ENCODE measurements around the gene ACAD8.
"Not testable (repeated sequence)": the region's sequence is repeated elsewhere in the genome, so short reads cannot be mapped to it uniquely, and the experiment has no call there.

The ACAD8 gene

DNA sequence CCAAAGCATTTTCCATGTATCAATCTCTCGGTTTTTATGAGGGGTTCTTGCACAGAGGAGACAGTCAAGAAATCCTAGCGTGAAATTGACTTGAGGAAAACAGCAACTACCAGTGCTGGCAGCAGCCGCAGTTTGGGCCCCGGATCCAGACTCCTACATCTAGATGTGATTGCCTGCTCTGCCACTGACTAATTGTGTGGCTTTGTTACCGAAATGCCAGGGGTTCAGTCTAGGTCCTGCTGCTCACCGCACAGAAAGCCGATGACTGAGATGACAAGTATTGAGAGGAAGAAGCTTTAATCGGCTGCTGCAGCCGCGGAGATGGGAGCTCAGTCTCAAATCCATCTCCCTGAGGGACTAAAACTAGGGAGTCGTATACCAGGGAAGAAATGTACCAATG is 14.6 kb downstream of the ACAD8 start:
- no peak for ATAC-seq

DNA sequence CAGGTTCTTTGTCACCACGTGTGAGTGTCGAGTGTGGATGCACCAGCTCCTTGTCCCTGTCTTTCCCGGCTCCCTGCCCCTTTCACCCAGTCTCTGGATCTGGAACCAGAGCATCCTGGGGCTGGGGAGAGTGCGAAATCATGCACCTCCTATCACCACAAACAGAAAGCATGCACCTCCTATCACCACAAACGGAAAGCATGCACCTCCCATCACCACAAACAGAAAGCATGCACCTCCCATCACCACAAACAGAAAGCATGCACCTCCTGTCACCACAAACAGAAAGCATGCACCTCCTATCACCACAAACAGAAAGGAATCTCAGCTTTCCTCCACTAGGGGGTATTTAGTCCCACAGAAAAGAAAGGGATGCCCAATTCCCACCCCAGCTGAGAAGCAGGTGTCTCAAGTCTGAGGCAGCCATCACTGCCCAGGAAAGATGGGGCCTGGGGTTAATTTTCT is 16.9 kb downstream of the ACAD8 start:
- ATAC-seq: no peak

DNA sequence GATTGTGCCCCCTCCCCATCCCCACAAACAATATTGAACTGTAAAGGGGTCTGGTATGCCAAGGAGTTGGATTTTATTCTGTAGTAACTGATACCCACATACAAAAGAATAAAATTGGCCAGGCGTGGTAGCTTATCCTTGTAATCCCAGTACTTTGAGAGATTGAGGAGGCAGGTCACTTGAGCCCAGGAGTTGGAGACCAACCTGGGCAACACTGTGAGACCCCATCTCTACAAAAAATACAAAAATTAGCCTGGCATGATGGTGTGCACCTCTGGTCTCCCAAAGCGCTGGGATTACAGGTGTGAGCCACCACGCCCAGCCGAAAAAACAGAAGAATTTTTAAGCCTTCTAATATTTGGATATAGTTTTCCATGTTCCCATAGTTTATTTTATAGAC is 18.6 kb downstream of the ACAD8 start:
- no peak for ATAC-seq

DNA sequence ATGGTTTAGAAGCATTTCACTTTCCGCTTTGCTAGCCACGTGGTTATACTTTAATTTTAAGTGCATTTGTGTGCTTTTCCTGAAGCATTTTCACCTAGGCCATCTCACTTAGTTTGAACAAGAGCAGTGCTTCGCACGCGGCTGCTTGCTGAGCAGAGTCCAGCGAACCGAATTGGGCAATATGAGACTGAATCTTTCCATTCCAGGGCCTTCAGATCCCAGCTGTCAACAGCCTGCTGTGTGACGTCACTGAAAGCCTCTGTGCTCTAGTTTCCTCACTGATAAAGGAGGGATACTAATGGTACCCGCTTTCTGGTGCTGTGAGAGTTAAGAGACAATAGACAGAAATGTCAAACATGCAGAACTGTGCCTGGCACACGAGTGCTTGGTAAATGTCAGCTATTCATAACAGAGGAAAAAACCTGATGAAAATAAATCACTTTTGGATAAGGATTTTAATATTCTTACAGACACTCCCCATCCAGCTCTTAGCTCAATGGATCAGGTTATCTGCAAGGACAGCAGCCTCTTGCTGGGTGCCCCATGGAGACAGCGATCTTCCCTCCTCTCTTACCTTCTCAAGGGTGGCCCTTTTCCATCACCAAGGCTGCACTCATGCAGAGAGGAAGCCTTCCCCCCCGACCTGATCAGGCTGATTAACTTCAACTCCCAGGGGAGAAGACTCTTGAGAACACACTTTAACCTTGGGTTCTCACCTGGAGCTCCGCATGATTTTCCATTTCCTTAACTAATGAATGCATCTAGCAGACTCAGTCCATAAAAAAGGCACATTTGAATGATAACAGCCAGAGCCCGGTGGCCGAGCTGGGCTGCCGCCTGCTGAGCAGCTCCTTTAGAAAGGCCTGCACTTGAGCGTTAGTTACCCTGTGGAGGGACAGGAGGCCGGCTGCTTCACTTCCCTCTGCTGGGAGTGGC is 19.3 kb downstream of the ACAD8 start:
- ATAC-seq: no peak

DNA sequence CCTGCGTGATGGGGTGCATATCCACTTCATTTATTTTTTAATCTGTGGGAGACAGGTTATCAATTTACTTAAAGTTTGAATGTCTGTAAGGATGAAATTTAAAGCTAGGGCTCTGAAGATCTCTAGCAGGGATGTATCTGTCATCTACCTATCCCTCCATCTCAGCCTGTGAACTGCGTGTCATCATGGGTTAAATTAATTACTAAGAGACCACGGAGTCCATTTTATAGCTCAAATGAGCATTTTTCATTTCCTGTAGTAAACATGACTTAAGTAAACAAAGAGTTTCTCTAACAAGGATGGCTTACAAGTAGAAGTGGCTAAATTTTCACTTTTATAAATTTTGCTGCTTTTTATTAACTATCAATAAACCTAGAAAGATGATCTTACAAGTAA is 19.9 kb downstream of the ACAD8 start:
- ATAC-seq: no peak

DNA sequence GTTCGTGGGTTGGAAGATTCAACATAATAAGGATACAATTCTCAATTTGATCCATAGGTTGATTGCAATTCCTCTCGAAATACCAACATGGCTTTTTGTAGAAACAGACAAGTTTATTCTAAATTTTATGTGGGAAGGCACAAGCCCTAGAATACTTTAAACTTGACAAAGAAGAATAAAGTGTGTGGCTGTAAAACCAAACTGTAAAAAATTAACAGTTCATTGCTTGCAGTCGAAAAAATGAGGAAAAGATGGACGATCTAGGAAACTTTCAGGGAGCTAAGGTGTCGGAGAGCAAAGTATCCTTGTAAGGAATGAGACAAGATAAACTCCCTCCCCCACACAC is 21.8 kb downstream of the ACAD8 start:
- no peak for ATAC-seq

DNA sequence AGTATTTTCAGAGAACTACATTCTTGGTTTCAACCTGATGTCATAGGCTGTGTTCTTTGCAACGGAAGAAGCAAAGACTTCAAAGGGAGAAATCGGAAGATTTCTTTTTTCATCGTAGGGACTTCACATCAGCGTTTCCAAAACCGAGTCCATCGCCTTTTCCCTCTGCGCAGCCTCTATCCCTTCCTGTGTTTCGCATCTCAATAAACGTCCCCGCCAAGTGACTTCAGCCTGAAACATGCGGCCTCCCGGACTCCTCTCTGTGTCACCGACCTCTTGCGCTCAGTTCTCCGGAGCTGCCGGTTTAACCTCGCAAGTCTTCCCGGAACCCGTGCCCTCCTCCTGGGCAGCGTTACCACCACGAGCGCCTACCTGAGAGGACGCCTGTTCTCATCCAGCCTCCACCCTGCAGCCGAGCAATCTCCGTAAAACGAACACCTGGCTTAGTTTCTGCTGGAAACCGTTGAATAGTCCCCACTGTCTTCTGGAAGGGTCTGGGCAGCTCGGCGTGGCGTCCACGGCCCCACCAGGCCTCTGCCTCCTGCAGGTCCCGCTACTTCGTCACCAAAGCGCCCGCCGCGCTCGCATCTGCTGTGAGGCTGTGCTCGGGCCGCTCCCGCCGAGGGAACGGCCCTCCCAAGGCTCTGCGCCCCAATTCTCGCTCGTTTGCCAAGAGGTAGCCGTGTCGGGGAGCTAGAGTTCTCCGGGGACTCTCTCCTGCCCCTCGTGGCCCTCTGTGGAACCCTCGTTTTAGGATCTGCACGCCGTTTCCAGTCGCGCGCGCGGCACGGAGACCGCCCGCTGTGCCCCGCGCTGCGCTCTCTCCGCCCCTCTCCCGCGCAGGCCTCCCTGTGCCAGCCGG is 22.4 kb downstream of the ACAD8 start, which contains the start of gene GLB1L3:
TSS of gene GLB1L3 (plus strand) at position 846 of the 862 bp plus-strand sequence. CDS start 362 bp downstream, outside the sequence.
- ATAC-seq: peak; percentile 89 to 92

DNA sequence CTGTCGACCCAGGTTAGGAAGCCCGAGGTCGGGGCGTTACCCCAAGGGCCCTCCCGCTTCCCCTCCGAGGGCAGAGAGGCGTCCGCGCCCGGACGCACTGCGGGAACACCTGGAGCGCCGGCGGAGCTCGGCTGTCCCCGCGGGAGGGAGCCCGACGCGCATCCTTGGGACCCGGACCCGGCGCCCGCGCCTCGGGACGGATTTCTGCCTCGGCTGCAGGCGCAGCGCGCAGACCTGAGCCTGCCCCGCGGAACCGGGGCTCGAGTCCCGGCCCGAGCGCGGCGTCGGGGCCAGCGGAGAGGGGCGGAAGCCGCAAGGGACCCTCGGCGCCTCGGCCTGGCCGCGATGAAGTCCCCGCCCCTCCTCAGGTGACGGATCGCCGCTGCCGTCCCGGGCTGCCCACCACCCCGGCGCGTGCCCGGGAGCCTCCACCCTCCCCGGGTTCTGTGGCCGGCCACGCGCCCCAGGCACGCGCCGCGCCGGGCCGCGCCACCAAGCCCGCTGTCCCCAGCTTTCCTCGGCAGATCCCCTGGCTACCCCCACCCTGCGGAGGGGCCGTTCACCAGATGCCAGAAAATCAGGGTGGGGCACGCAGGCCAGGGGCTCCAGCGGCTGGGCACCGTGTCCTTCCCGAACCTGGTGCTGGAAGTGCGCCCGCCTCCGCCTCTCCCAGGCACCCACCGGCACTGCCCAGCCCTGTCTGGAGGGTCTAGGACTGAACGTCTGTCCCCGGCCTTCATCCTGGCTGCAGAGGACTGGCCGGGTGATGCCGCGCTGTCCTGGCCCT is 23.2 kb downstream of the ACAD8 start:
- ATAC-seq: peak; percentile 4 to 5

DNA sequence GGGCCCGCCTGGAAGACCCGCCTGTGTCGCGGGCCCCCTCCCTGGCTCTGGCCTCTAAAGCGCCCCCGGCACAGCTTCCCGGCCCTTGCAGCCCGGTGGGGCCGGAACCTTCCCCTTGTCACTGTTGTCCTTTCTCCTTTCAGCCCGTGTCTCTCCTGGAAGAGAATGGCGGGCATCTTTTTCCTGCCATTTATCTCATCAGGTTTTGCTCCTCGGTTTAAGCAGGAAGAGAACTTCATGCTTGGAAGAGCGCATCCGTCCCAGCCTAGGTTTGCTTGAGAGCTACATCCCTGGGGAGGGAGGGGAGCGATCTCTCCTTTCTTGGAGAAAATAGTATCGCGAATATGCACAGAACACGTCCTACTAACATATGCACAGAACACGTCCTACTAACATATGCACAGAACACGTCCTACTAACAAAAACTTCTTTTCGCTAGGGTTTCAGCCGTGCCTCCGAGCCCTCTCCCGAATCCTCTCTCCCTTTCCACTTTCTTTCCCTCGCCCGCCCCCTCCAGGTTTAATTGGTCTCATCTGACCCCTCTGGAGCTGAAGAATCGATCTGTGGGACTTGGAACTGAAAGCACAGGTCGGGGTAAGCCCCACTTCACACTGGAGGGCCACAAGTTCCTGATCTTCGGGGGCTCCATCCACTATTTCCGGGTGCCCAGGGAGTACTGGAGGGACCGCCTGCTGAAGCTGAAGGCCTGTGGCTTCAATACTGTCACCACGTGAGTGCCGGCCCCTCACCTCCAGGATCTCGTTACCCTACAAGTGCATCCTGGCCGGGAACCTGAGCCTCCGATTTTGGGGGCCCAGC is 24.0 kb downstream of the ACAD8 start:
- no peak for ATAC-seq

DNA sequence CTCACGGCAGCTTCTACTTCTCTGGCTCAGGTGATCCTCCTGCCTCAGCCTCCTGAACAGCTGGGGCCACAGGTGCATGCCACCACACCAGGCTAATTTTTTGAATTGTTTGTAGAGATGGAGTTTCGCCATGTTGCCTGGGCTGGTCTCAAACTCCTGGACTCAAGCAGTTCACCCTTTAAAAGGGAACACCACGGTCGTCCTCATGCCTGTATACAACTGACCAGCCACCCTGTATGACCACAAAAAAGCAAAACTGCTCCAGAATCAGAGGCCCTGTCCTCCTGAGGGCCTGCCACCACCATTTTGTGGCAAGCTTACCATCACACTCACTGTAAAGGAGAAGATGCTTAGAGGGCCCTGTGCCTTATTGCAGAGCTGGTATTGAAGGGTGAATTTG is 25.0 kb downstream of the ACAD8 start:
- no peak for ATAC-seq

DNA sequence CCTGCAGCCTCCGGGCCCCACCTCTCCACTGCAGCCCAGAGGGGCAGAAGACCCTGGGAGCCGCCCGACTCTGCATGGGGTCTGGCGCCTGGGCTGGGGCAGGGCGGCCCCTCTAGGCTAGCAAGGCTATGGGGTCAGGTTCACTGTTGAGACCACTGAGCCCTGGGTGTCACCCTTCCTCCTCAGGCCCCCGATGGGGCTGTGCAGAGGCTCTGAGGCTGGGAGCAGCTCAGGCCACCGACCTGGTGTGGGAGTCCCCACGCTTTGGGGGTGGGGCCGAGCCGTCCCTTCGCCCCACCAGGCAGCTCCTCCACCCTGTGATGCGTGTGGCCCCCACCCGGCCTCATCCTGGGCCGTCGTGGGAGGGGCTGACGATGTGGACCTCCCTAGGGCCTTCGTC is 28.3 kb downstream of the ACAD8 start:
- ATAC-seq: not testable (repeated sequence)

DNA sequence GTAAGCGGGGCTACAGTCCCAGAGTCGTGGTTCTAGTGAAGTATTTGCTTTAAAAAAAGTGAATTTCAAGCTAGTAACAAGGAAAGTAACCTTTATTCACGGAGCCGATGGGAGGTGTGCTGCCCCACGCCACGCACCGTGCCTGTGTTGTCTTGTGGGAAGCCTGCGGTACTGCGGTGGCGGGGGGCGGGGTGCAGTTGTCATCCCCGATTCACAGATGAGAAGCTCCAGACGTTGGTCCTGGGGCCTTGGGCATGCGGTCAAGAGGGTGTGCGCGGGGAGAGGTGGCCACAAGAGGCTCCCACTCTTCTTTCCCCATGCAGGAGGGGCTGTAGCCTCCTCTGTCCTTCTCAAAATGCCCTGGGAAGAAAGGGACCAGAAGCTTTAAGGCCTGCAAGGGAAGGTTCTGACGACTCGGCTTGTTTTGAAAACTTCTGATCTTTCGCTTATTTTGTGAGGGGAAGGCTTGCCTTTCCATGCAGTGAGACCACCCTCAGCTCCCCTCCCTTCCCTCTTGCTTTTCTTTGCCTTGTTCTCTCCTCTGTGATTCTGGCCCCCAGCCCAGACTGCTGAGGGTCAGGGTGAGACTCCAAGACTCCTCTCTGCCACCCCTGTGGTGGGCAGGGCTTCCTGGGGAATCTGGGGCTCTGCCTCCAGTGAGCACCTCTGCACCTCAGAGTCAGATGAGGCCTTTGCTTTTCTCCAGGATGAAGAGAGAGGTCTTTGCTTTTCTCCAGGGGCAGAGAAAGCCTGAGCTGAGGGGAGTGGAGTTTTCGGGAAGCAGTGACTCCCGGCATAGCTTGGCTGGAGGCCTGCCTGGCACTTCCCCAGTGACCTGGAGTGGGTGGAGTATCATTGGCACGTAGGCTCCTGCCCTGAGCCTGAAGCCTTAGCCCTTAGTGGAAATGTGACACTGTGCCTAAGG is 29.0 kb downstream of the ACAD8 start:
- no peak for ATAC-seq

DNA sequence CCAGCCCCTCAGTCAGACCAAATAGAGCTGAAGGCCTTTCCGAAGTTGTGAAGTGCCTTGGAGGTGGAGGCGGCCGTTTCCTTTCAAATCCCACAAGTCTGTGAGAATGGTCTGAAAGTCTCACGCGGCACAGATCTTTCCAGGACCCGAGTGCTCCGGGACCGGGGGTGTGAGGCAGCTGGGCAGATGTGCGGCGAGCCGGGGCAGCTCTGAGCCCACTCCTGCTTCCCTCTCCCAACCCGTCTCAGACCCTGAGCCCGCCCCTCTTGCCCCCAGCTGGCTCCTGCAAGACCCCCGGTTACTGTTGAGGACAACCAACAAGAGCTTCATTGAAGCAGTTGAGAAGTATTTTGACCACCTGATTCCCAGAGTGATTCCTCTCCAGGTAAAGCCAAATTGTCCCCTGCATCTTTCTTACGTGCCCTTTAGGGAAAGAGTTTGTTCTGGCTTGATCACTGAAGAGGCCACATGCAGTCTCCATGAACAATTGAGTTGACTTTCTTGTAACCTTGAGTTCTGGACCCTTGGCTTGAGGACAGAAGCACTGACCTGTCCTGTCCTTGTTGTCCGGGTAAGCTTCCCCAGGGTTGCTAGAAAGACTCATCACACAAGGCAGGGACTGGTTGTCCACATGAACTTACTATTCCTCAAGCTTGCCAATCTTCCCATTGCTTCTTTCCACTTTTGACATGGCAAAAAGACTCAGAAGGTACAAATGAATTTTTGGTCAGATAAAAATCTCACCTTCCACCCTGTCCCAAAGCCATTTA is 30.3 kb downstream of the ACAD8 start:
- ATAC-seq: no peak

DNA sequence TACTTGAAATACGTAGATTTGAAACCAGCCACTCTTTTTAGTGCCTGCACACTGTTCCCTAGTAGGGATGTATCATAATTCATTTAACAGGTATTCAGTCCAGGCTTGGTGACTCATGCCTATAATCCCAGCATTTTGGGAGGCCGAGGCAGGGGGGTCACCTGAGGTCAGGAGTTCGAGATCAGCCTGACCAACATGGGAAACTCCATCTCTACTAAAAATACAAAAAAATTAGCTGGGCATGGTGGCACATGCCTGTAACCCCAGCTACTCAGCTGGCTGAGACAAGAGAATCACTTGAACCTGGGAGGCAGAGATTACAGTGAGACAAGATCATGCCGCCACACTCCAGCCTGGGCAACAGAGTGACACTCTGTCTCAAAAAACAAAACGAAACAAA is 31.0 kb downstream of the ACAD8 start:
- ATAC-seq: not testable (repeated sequence)

DNA sequence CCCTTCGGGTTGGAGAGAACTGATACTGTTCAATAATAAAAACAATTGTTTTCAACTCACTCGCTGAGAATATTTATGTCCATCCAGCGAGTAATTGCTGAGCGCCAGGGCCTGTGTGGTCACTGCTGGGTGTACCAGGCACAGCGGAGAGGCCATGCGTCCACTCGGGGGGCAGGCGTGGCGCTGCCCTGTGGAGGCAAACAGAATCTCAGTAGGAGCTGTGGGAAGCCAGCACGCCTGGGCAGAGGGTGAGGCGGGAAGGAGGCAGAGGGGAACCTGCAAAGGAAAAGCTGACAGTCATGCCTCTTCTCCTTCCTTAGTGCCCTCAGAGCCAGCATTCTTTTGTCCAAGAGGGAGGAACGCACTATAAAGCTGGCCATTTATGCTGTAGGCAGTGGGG is 34.2 kb downstream of the ACAD8 start:
- ATAC-seq: no peak

DNA sequence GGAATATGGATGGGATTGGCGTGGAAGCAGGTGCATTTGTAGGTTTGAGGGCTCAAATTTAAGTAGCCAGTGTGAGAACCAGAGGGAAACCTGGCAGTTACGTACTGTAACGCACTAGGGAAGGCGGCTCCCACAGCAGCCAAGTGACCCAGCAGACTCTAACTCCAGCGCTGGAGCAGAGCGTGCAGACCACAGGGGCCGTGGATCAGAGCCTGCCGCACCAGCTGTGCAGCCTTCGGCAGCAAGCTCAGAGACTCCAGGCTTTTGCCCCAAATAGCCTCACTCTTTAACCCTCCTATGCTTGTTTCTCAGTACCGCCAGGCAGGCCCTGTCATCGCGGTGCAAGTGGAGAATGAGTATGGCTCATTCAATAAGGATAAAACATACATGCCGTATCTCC is 35.1 kb downstream of the ACAD8 start:
- ATAC-seq: no peak

DNA sequence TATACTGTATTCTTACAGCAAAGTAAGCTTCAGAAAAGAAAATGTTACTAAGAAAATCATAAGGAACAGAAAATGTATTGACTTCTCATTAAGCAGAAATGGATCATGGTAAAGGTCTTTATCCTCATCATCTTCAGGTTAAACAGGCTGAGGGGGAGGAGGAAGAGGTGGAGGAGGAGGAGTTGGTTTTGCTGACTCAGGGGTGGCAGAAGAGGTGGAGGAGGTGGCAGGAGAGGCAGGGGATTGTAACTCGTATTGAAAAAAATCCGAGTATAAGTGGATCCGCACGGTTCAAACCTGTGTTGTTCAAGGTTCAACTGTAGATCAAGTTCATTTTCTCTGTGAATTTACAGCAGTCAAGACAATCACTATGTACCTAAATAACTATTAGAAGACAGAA is 35.8 kb downstream of the ACAD8 start:
- ATAC-seq: no peak

DNA sequence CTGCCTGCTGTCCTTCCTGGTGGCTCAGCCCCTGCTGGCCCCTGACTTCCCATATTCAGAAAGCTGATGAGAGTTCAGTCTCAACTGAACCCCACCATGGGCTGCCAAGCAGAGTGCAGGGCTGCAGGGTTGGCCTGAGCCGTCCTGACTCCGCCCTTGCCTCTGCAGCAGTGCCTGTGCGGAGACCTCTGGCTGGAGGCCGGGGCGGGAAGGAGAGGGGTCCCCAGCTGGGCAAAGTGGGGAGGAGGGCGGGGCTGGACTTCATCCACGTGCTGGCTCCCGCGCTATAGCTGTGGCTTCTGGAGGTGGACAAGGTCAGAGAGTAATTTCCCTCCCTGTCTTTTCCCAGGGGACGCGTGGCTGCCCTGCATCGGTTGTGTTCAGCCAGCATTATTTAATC is 36.4 kb downstream of the ACAD8 start:
- ATAC-seq: no peak

DNA sequence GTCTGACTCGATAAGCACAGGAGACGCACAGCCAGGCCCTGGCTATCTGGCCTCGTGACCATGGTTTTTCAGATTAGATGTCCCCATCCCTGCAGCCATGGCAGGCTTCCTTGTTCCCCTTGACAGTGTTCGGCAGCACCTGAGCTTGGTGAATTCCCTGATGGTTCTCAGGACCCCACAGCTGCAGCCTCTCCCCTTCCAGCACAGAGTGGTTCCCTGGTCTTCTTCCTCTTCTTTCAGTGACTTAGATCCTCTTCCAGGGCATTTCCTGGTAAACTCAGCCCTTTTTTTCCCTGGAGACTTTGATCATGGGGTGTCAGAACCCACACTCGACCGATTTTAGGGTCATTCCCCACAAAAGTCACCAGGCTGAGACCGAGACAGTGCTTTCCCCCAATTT is 37.3 kb downstream of the ACAD8 start:
- no peak for ATAC-seq

DNA sequence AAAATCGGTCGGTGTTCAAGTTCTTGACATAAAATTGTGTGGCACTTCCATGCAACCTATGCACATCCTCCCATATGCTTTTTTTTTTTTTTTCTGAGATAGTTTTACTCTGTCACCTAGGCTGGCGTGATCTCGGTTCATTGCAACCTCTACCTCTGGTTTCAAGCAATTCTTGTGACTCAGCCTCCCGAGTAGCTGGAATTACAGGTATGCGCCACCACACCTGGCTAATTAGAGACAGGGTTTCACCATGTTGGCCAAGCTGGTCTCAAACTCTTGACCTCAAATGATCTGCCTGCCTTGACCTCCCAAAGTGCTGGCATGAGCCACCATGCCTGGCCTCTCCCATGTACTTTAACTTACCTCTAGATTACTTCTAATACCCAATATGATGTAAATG is 37.8 kb downstream of the ACAD8 start:
- no peak for ATAC-seq
